Astrocyte of the cerebellum (primary cell): Measurements from ENCODE around the gene NKPD1.

Source experiments
- DNase-seq: peaks from one replicate; pipeline ENCODE4 v3.0.0-alpha.2; 2011; ENCODE audit warnings: low read depth
- H3K4me3 ChIP-seq: 2 replicates; pipeline ENCODE4 v1.5.1; 2011; ENCODE audit warnings: mild to moderate bottlenecking, low read depth, low read length, moderate library complexity
- CTCF ChIP-seq: IDR thresholded peaks from 2 replicates; pipeline ENCODE4 v1.5.1; 2012; ENCODE audit warnings: low read length, low read depth, moderate library complexity, mild to moderate bottlenecking; ENCODE audit errors: missing control alignments
- in situ Hi-C: cut with HindIII; loops from 2 replicates; pipeline ENCODE4 v1.10.0; 2017; ENCODE audit warnings: low sequenced_read_pairs

Gene NKPD1, protein sequence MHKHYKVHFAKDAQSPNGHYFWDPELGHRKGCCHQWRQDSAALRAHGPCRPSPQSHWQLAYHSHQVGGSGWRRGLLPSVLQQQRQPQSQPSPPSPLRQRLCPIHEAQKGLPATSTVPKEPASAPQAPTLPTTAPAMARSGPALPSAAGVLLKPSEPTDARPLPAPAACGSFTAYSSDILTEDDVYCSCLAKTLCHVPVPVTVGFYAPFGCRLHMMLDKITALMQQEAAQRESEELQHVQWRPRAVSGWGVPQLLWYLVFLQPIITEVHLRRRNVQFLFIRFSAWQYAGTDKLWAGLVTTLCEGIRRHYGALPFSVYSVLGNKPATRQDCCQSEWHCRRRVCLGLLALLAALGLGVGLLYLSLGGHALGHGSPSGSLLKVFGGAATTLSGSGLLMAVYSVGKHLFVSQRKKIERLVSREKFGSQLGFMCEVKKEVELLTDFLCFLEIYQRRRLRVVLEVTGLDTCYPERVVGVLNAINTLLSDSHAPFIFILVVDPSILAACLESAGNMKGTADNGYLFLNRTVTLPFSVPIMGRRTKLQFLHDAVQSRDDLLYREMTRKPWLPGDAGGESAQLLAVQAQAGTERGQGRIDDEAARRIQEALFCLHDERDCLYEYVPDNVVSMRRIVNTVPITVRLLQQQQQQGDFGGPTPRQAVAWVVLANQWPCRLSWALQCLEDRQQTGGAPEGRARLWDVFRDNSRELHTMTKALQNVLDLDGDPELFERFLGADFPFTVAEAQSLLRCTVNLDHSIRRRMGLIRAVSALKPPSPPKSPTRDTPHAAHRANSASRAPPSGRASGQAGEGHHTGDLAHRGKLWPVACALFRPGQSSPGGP

DNA sequence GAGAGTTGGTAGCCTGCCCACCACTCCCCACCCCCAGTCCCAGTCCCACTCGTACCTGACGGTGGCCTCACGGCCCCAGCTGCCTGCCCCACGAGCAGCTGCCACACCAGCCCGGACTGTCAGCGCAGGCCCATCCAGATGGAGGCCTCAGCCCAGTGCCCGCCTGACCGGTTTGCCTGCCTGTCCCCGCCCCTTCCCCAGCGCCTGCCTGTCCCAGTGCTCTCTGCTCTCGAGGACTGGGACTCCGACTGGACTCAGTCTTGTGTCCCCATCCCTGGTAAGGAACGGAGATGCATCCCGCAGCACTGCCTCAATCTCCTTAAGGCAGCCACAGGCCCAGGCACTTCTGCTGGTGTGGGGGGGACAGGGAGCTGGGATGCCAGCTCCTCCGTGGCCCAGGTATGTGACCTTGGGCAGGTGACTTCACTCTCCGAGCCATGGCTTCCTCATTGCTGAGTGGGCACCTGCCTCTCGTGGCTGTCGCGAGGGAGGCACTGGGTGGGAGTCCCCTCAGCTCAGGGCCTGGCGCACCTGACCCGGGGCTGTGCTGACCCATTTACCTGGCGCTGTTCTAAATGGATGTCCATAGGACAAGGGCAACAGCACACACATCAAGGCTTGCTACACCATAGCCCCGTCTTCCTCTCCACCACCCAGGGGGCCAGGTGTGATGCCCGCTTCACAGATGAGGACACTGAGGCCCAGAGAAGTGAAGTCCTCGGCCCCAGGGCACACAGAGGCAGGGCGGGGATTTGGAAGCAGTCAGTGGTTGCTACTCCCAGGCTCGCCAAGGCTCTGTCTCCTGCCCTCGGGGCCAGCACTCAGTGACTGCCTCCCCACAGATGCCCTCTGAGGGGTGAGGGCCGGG lies at the start of gene NKPD1:
Gene NKPD1, minus strand, starts transcription at position 113 of the 868 bp plus-strand sequence. CDS start 832 bp downstream, outside the sequence.
- in situ Hi-C loops: no loop called here
- no peak for TF ChIP-seq CTCF
- no peak for DNase-seq
- no peak within 1 kb of the TSS for H3K4me3 ChIP-seq

GRCh38 chr19:45206328-45206727 lies 45.5 kb upstream of the NKPD1 start:
- TF ChIP-seq CTCF: no peak
- in situ Hi-C loops: no loop called here
- no peak for DNase-seq
- no peak overlapping the region for H3K4me3 ChIP-seq

DNA sequence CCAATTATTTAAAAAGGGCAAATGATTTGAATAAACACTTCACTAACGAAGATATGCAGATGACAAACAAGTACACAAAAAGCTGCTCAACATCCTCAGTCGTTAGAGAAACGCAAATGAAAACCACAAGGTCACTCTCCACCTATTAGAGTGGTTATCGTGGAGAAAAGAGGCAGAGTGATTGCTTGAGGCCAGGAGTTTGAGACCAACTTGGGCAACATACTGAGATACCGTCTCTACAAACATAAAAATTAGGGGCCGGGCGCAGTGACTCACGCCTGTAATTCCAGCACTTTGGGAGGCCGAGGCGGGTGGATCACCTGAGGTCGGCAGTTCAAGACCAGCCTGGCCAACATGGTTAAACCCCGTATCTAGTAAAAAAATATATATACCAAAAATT lies 45.0 kb upstream of the NKPD1 start:
- no peak overlapping the region for H3K4me3 ChIP-seq
- DNase-seq: no peak
- in situ Hi-C loops: no loop called here
- TF ChIP-seq CTCF: no peak

DNA sequence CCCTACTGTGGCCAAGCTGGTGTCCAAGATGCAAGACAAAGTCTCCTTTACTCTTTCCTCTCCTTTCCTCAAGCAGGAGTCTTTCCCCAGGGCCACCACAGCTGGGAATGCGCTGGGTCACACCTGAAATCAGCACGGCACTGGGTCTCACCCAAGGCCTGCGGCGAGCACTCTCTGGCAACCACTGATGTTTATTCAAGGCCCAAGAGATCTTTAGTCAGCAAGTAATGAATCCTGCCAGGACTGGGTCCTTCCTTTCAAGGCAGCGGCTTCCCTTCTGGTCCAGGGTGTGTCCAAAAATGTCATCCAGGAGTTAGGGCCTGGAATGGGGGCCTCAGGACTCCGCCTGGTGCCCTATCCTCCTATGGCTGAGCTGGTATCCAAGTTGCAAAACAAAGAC lies 41.9 kb upstream of the NKPD1 start:
- in situ Hi-C loops: no loop called here
- DNase-seq: no peak
- H3K4me3 ChIP-seq: no peak overlapping the region
- no peak for TF ChIP-seq CTCF

DNA sequence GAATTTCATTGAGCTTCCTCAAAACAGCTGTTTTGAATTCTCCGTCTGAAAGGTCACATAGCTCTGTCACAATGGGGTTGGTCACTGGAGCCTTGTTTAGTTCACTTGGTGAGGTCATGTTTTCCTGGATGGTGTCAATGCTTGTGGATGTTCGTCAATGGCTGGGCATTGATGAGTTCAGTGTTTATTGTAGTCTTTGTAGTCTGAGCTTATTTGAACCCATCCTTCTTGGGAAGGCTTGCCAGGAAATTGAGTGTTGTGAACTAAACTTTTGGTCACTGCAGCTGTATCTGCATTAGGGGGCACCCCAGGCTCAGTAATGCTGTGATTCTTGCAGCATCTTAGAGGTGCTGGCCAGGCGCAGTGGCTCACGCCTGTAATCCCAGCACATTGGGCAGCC lies 39.8 kb upstream of the NKPD1 start:
- no peak overlapping the region for H3K4me3 ChIP-seq
- DNase-seq: peak; percentile 24
- in situ Hi-C loops: no loop called here
- peak; percentile 44 for TF ChIP-seq CTCF

DNA sequence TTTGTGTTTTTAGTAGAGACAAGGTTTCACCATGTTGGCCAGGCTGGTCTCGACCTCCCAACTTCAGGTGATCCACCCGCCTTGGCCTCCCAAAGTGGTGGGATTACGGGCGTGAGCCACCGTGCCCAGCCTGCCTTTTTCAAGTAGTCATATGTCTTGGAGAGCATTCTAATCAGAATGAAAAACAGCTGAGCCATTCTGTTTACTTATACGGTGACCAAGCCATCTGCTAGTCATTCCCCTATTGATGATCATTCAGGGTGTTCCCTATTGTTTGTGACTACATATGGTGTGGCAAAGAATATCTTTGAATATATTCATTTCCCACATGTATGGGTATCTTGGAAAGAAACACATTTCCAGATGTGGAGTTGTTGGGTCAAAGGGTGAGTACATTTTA lies 35.0 kb upstream of the NKPD1 start:
- in situ Hi-C loops: no loop called here
- no peak overlapping the region for H3K4me3 ChIP-seq
- TF ChIP-seq CTCF: no peak
- no peak for DNase-seq
